ENCODE measurements around the gene NOL6. TPM values are rescaled to one million over a fixed set of nuclear protein-coding genes. Genes with fewer than 3 reads are reported as not detected.

Gene NOL6
- total RNA-seq, 1 experiment from 2014 or later, result 18.6 TPM

- H3K27ac ChIP-seq (ENCODE audit: low read length), result no peak overlapping the region
- H4K20me1 ChIP-seq (ENCODE audit: insufficient read depth, low read depth, low read length), result 0 out of 2 replicates have a peak, but pooled peaks cover 5% of the 10 kb centered on the region
- peak; percentile 35 for DNase-seq
- H3K9me2 ChIP-seq (replicated peaks; ENCODE audit: insufficient read depth, low read length), result no peaks in the 10 kb centered on the region
- H3K4me2 ChIP-seq (ENCODE audit: low read depth, low read length, poor library complexity, severe bottlenecking), result no peak overlapping the region
- H2AFZ ChIP-seq (ENCODE audit: low read length), result no peak overlapping the region
- no peaks in the 10 kb centered on the region for H3K9me3 ChIP-seq (ENCODE audit: low read length)
- peaks cover 37% of the 10 kb centered on the region for H3K36me3 ChIP-seq (ENCODE audit: insufficient read depth, low read length)
- H3K4me3 ChIP-seq (ENCODE audit: low read length), result no peak overlapping the region
- peaks cover 12% of the 10 kb centered on the region for H3K4me1 ChIP-seq (ENCODE audit: low read length)
- H3K79me2 ChIP-seq (ENCODE audit: low read length), result peaks cover 23% of the 10 kb centered on the region
- H3K27me3 ChIP-seq (ENCODE audit: low read length), result no peaks in the 10 kb centered on the region
- H3K9ac ChIP-seq (ENCODE audit: low read length), result no peak overlapping the region
Observed at GRCh38 chr9:33468215-33468730, 5.5 kb downstream of the NOL6 start.

GRCh38 chr9:33467526-33467925, 6.2 kb downstream of the NOL6 start:
- 0 out of 2 replicates have a peak, but pooled peaks cover 5% of the 10 kb centered on the region for H4K20me1 ChIP-seq (ENCODE audit: insufficient read depth, low read depth, low read length)
- no peak for DNase-seq
- no peak overlapping the region for H3K4me3 ChIP-seq (ENCODE audit: low read length)
- no peak overlapping the region for H3K9ac ChIP-seq (ENCODE audit: low read length)
- H3K9me2 ChIP-seq (replicated peaks; ENCODE audit: insufficient read depth, low read length), result no peaks in the 10 kb centered on the region
- no peaks in the 10 kb centered on the region for H3K9me3 ChIP-seq (ENCODE audit: low read length)
- peaks cover 15% of the 10 kb centered on the region for H3K79me2 ChIP-seq (ENCODE audit: low read length)
- H3K27me3 ChIP-seq (ENCODE audit: low read length), result no peaks in the 10 kb centered on the region
- no peak overlapping the region for H2AFZ ChIP-seq (ENCODE audit: low read length)
- no peak overlapping the region for H3K27ac ChIP-seq (ENCODE audit: low read length)
- peaks cover 10% of the 10 kb centered on the region for H3K4me1 ChIP-seq (ENCODE audit: low read length)
- peaks cover 37% of the 10 kb centered on the region for H3K36me3 ChIP-seq (ENCODE audit: insufficient read depth, low read length)
- no peak overlapping the region for H3K4me2 ChIP-seq (ENCODE audit: low read depth, low read length, poor library complexity, severe bottlenecking)

- Histone ChIP-seq H3K9ac (ENCODE audit: low read length) (no peak overlapping the region), H3K27ac (ENCODE audit: low read length) (no peak overlapping the region), H3K4me2 (ENCODE audit: low read depth, low read length, poor library complexity, severe bottlenecking) (no peak overlapping the region), H4K20me1 (ENCODE audit: insufficient read depth, low read depth, low read length) (0 out of 2 replicates have a peak, but pooled peaks cover 5% of the 10 kb centered on the region), H2AFZ (ENCODE audit: low read length) (no peak overlapping the region), H3K79me2 (ENCODE audit: low read length) (peaks cover 9% of the 10 kb centered on the region), H3K4me3 (ENCODE audit: low read length) (no peak overlapping the region), H3K36me3 (ENCODE audit: insufficient read depth, low read length) (peaks cover 39% of the 10 kb centered on the region), H3K27me3 (ENCODE audit: low read length) (no peaks in the 10 kb centered on the region), H3K9me3 (ENCODE audit: low read length) (no peaks in the 10 kb centered on the region), H3K9me2 (replicated peaks; ENCODE audit: insufficient read depth, low read length) (no peaks in the 10 kb centered on the region), H3K4me1 (ENCODE audit: low read length) (peaks cover 3% of the 10 kb centered on the region; the same call in 1 of the 2 replicates)
- DNase-seq, result peak; percentile 79
Observed at GRCh38 chr9:33466565-33467495, 6.9 kb downstream of the NOL6 start.

GRCh38 chr9:33465596-33466564, 7.8 kb downstream of the NOL6 start:
- Histone ChIP-seq H3K4me2 (ENCODE audit: low read depth, low read length, poor library complexity, severe bottlenecking) (no peak overlapping the region), H2AFZ (ENCODE audit: low read length) (no peak overlapping the region), H3K27me3 (ENCODE audit: low read length) (no peaks in the 10 kb centered on the region), H3K27ac (ENCODE audit: low read length) (no peak overlapping the region), H3K9me3 (ENCODE audit: low read length) (no peaks in the 10 kb centered on the region), H3K36me3 (ENCODE audit: insufficient read depth, low read length) (peaks cover 31% of the 10 kb centered on the region), H4K20me1 (ENCODE audit: insufficient read depth, low read depth, low read length) (0 out of 2 replicates have a peak, but pooled peaks cover 5% of the 10 kb centered on the region), H3K9me2 (replicated peaks; ENCODE audit: insufficient read depth, low read length) (no peaks in the 10 kb centered on the region), H3K9ac (ENCODE audit: low read length) (no peak overlapping the region), H3K79me2 (ENCODE audit: low read length) (no peaks in the 10 kb centered on the region; the same call in 1 of the 2 replicates), H3K4me1 (ENCODE audit: low read length) (no peaks in the 10 kb centered on the region), H3K4me3 (ENCODE audit: low read length) (no peak overlapping the region)
- no peak for DNase-seq

GRCh38 chr9:33465096-33465495, 8.6 kb downstream of the NOL6 start:
- no peaks in the 10 kb centered on the region for H3K27me3 ChIP-seq (ENCODE audit: low read length)
- peaks cover 30% of the 10 kb centered on the region for H3K36me3 ChIP-seq (ENCODE audit: insufficient read depth, low read length)
- no peak overlapping the region for H3K4me3 ChIP-seq (ENCODE audit: low read length)
- no peak overlapping the region for H3K4me2 ChIP-seq (ENCODE audit: low read depth, low read length, poor library complexity, severe bottlenecking)
- DNase-seq, result no peak
- H3K79me2 ChIP-seq (ENCODE audit: low read length), result no peaks in the 10 kb centered on the region
- no peaks in the 10 kb centered on the region for H3K9me2 ChIP-seq (replicated peaks; ENCODE audit: insufficient read depth, low read length)
- no peaks in the 10 kb centered on the region for H3K9me3 ChIP-seq (ENCODE audit: low read length)
- H4K20me1 ChIP-seq (ENCODE audit: insufficient read depth, low read depth, low read length), result 0 out of 2 replicates have a peak, but pooled peaks cover 5% of the 10 kb centered on the region
- H2AFZ ChIP-seq (ENCODE audit: low read length), result no peak overlapping the region
- no peaks in the 10 kb centered on the region for H3K4me1 ChIP-seq (ENCODE audit: low read length)
- no peak overlapping the region for H3K9ac ChIP-seq (ENCODE audit: low read length)
- H3K27ac ChIP-seq (ENCODE audit: low read length), result no peak overlapping the region

- Histone ChIP-seq H3K79me2 (ENCODE audit: low read length) (no peaks in the 10 kb centered on the region), H3K9me3 (ENCODE audit: low read length) (no peaks in the 10 kb centered on the region), H3K27me3 (ENCODE audit: low read length) (no peaks in the 10 kb centered on the region), H3K9me2 (replicated peaks; ENCODE audit: insufficient read depth, low read length) (no peaks in the 10 kb centered on the region), H3K27ac (ENCODE audit: low read length) (no peak overlapping the region), H4K20me1 (ENCODE audit: insufficient read depth, low read depth, low read length) (0 out of 2 replicates have a peak, but pooled peaks cover 5% of the 10 kb centered on the region), H3K4me2 (ENCODE audit: low read depth, low read length, poor library complexity, severe bottlenecking) (no peak overlapping the region), H3K36me3 (ENCODE audit: insufficient read depth, low read length) (peaks cover 24% of the 10 kb centered on the region), H3K4me1 (ENCODE audit: low read length) (no peaks in the 10 kb centered on the region), H3K4me3 (ENCODE audit: low read length) (no peak overlapping the region), H2AFZ (ENCODE audit: low read length) (no peak overlapping the region), H3K9ac (ENCODE audit: low read length) (no peak overlapping the region)
- DNase-seq, result no peak
Observed at GRCh38 chr9:33464045-33464636, 9.6 kb downstream of the NOL6 start.

- Histone ChIP-seq H2AFZ (ENCODE audit: low read length) (no peak overlapping the region), H3K9me2 (replicated peaks; ENCODE audit: insufficient read depth, low read length) (no peaks in the 10 kb centered on the region), H3K9me3 (ENCODE audit: low read length) (no peaks in the 10 kb centered on the region), H3K4me3 (ENCODE audit: low read length) (no peak overlapping the region), H3K27me3 (ENCODE audit: low read length) (no peaks in the 10 kb centered on the region), H3K4me2 (ENCODE audit: low read depth, low read length, poor library complexity, severe bottlenecking) (no peak overlapping the region), H3K4me1 (ENCODE audit: low read length) (no peaks in the 10 kb centered on the region), H4K20me1 (ENCODE audit: insufficient read depth, low read depth, low read length) (0 out of 2 replicates have a peak, but pooled peaks cover 5% of the 10 kb centered on the region), H3K36me3 (ENCODE audit: insufficient read depth, low read length) (peaks cover 24% of the 10 kb centered on the region), H3K27ac (ENCODE audit: low read length) (no peak overlapping the region), H3K9ac (ENCODE audit: low read length) (no peak overlapping the region), H3K79me2 (ENCODE audit: low read length) (no peaks in the 10 kb centered on the region)
- no peak for DNase-seq
Observed at GRCh38 chr9:33463151-33463550, 10.6 kb downstream of the NOL6 start.

Data from Karpas-422 (cell line).